IPS-11a (cell line): ENCODE data around the gene PDGFD.

Experiments
- H3K4me3 ChIP-seq: one replicate; pipeline ENCODE4 v1.5.1; 2013; ENCODE audit warnings: low read depth, low read length, control low read depth

The PDGFD gene

GRCh38 chr11:103927535-103927934 lies 236.4 kb downstream of the PDGFD start:
- H3K4me3 ChIP-seq = no peak overlapping the region

- H3K4me3 ChIP-seq = no peak overlapping the region
These were observed 237.0 kb downstream of the PDGFD start for GRCh38 chr11:103926990-103927389.

- no peak overlapping the region for H3K4me3 ChIP-seq
These were observed 239.6 kb downstream of the PDGFD start for GRCh38 chr11:103924166-103925013.

- no peak overlapping the region for H3K4me3 ChIP-seq
These were observed 240.5 kb downstream of the PDGFD start for GRCh38 chr11:103923451-103923931.

GRCh38 chr11:103920933-103921332 lies 243.0 kb downstream of the PDGFD start:
- no peak overlapping the region for H3K4me3 ChIP-seq

- H3K4me3 ChIP-seq = no peak overlapping the region
These were observed 243.5 kb downstream of the PDGFD start for GRCh38 chr11:103920449-103920848.

GRCh38 chr11:103910721-103911120 lies 253.2 kb downstream of the PDGFD start:
- H3K4me3 ChIP-seq = no peak overlapping the region

- H3K4me3 ChIP-seq = no peak overlapping the region
These were observed 256.1 kb downstream of the PDGFD start for GRCh38 chr11:103907548-103908455.

- no peak overlapping the region for H3K4me3 ChIP-seq
These were observed 256.8 kb downstream of the PDGFD start for GRCh38 chr11:103907136-103907535.

GRCh38 chr11:103906291-103906867 lies 257.6 kb downstream of the PDGFD start:
- H3K4me3 ChIP-seq = no peak overlapping the region

- H3K4me3 ChIP-seq = no peak overlapping the region
These were observed 259.7 kb downstream of the PDGFD start for GRCh38 chr11:103904324-103904667.

- H3K4me3 ChIP-seq = no peak overlapping the region
These were observed 260.2 kb downstream of the PDGFD start for GRCh38 chr11:103903621-103904323.

- H3K4me3 ChIP-seq = no peak overlapping the region
These were observed 261.0 kb downstream of the PDGFD start for GRCh38 chr11:103902994-103903393.

- no peak overlapping the region for H3K4me3 ChIP-seq
These were observed 262.3 kb downstream of the PDGFD start for GRCh38 chr11:103901656-103902055.

GRCh38 chr11:103898577-103899336 lies 265.2 kb downstream of the PDGFD start:
- H3K4me3 ChIP-seq = no peak overlapping the region

- H3K4me3 ChIP-seq = no peak overlapping the region
These were observed 265.9 kb downstream of the PDGFD start for GRCh38 chr11:103898065-103898464.

- no peak overlapping the region for H3K4me3 ChIP-seq
These were observed 266.6 kb downstream of the PDGFD start for GRCh38 chr11:103897160-103897936.

GRCh38 chr11:103895106-103895505 lies 268.8 kb downstream of the PDGFD start:
- H3K4me3 ChIP-seq = no peak overlapping the region

- H3K4me3 ChIP-seq = no peak overlapping the region
These were observed 269.3 kb downstream of the PDGFD start for GRCh38 chr11:103894673-103895072.
